Activated CD4-positive, alpha-beta T cell treated with anti-CD3 and anti-CD28 coated beads, Interleukin-2, amount 50 U/mL, for 24 hours (primary cell): ENCODE measurements around the gene ZNF326.

ENCODE experiments used
- DNase-seq, 2 donors: peaks; one replicate each; pipeline ENCODE4 v3.0.0-alpha.2; 2020; ENCODE audit warnings: low read depth in 1 of 2, low spot score in 1 of 2

The ZNF326 gene

GRCh38 chr1:90067194-90067931, 72.5 kb downstream of the ZNF326 start:
- no peak for DNase-seq

GRCh38 chr1:90068611-90069280, 73.8 kb downstream of the ZNF326 start:
- DNase-seq, result no peak

GRCh38 chr1:90074137-90074536, 79.2 kb downstream of the ZNF326 start:
- DNase-seq, result no peak

- DNase-seq, result no peak
These were observed 79.7 kb downstream of the ZNF326 start for GRCh38 chr1:90074566-90074965.

- no peak for DNase-seq
These were observed 80.1 kb downstream of the ZNF326 start for GRCh38 chr1:90074970-90075391.

GRCh38 chr1:90083995-90084394, 89.1 kb downstream of the ZNF326 start:
- DNase-seq, result no peak
